ENCODE results near the gene MCRS1.
"Not testable (repeated sequence)": the region's sequence is repeated elsewhere in the genome, so short reads cannot be mapped to it uniquely, and the experiment has no call there.

The MCRS1 gene

DNA sequence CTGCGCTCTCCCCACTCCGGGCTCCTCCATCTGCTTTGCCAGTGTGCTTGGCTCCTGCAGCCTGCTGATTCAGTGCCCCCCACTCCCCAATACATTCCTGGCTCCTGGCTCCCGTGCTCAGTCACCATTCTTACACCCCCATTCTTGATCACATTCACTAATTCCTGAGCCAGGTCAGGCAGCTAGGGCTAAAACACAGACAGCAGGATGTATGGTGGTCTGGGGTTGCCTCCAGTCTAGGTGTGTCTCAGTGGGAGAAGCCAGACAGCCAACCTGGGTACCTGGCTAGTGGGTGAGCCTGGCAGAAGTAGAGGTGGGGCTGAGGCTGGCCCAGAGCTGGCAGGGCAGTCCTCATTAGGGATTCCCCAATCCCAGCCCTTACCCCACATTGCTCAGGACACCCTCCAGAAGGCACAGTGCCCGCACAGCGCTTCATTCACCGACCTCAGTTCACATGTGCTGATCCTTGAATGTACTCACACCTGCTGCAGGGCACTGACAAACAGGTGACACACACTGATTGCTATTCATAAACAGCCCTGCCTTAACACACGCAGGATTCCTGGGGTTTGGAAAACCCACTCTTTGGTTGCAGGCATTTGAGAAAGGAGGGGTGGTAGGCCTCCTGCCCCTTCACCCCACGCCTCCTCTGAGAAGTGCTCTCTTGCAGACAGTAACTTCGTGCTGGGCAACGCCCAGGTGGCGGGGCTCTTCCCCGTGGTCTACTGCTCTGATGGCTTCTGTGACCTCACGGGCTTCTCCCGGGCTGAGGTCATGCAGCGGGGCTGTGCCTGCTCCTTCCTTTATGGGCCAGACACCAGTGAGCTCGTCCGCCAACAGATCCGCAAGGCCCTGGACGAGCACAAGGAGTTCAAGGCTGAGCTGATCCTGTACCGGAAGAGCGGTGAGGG is 27.5 kb downstream of the MCRS1 start:
- no peak for DNase-seq

DNA sequence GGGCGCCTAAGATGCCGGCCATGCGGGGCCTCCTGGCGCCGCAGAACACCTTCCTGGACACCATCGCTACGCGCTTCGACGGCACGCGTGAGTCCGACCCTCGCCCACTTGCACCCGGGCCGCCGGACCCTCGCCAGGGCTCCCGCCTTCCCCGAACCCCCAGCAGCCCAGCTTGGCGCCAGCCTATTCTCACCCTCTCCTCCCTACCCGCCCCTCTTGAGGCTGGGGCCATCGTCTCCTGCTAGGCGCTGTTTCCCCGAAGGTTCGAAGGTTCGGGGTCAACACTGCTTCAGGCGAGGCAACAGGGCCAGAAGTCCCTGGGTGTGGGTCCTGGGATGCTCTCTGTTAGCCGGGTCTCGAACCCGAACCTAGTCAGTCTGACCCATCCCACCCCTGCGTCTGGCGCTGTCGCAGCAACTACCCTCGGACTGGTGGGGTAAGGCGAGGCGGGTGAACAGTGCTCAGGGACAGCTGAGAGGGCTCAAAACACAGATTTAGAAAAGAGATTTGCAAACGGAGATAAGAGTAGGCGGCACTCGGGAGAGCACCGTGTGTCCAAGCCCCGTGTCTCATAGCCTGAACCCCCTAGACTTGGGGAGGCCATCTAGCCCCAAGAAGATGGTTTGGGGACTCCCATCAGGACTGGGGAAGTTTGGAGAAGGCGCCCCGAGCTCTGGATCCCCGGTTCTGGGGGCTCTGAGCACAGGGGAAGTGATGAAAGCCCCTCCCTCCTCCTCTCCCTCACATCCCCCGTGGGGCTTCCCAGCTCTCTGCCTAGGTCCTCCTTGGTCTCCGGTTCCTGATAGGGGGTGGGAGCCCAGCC is 28.3 kb downstream of the MCRS1 start:
- no peak for DNase-seq

DNA sequence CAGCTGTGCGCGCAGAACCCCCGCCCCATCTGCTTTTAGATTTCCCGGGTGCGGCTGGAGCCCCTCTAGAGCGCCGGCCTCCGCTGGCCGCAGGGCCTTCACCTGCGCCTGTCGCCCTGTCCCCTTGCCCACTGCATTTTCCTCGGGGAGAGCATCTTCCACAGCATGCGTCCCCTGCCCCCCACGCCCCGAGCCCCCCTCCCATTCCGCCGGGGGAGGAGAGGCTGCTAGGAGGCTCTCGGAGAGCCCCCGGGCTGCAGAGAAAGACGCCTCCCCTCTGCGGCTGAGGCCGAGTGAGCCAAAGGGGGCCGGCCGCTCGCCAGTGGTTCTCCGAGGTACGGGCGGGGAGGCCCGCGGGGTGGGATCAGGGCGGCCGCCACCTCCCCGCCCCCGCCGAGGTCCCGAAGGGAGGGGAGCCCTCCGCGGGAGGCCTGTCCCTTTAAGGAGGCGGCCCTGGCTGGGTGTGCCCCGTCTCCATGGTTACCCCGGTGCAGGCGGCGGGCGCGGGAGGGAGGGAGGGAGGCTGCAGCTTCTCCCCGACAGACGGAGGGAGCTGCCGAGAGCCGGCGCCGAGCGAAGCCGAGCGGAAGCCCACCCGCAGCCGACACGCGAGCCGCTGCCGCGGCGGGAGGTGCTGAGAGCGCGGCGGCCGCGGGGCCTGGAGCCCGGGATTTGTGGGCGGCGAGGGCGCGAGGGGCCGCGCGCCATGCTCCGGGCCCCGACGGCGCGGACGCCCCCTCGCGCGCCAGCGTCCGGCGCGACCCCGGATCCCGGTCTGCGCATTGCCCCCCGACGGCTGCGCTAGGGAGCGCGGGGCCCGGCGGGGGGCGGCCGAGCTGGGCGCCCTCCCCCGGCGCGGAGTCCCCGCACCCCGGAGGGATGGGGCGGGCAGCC is 29.2 kb downstream of the MCRS1 start, which contains the start of gene KCNH3:
Gene KCNH3, plus strand, starts transcription at position 521 of the 894 bp plus-strand sequence. CDS start 387 bp downstream, outside the sequence.
- DNase-seq, result peak in 8 of 14 donors; percentile 30 to 65 (median 41)

GRCh38 chr12:49537752-49538509 is 30.0 kb downstream of the MCRS1 start:
- peak in 2 of 14 donors; percentile 17 to 30 for DNase-seq

GRCh38 chr12:49537231-49537751 is 30.7 kb downstream of the MCRS1 start:
- no peak for DNase-seq

GRCh38 chr12:49536526-49537071 is 31.3 kb downstream of the MCRS1 start:
- DNase-seq, result no peak

DNA sequence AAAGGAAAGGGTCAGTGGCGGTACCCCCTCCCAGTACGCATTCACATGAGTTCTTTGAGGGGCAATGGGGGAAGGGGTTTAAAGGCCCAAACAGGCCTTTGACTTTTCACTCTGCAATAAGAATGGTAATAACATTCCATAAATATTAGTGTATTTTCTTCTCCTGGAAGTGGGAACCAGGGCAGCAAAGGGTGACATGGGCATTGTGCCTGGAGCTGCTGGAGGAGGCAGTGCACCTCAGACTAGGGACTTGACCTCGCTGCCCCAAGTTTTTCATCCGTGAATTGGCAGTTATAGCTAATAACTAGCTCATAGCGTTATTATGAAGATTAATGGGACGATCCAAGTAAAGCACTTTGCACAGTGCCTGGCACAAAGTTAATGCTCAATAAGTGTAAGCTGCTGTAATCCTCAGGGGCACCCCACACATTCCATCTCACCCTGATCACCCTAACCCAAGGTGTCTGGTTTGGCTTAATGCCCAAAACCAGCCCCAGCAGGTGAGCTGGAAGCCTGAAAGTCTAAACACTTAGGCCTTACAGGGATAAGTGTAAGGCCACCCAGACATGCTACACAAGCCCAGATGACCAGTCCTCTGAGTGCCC is 31.9 kb downstream of the MCRS1 start:
- no peak for DNase-seq

- DNase-seq, result no peak
Observed at GRCh38 chr12:49534731-49535278, 33.1 kb downstream of the MCRS1 start.

- DNase-seq, result not testable (repeated sequence)
Observed at GRCh38 chr12:49534122-49534521, 33.8 kb downstream of the MCRS1 start.

DNA sequence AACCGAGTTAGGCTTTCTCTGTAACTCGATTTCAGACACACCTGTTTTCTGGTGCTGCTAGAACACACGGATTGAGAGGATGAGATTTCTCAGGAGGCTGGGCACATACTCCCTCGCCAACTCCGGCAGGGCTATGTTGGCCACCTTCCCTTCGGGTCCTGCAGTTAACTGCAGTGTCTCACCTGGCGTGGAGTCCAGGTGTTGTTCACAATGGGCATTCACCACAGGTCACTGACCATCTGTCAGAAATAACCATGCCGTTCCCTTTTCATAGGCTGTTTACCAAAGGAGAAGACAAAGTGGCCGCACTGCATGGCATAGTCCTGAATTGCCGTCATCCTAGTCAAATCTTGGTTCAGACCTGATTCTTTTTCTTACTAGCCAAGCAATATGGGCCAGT is 34.6 kb downstream of the MCRS1 start:
- DNase-seq, result peak in 1 of 14 donors; percentile 24

GRCh38 chr12:49531745-49532144 is 36.2 kb downstream of the MCRS1 start:
- DNase-seq, result no peak

GRCh38 chr12:49529414-49529813 is 38.5 kb downstream of the MCRS1 start:
- no peak for DNase-seq

- DNase-seq, result no peak
Observed at GRCh38 chr12:49527361-49528130, 40.4 kb downstream of the MCRS1 start.

DNA sequence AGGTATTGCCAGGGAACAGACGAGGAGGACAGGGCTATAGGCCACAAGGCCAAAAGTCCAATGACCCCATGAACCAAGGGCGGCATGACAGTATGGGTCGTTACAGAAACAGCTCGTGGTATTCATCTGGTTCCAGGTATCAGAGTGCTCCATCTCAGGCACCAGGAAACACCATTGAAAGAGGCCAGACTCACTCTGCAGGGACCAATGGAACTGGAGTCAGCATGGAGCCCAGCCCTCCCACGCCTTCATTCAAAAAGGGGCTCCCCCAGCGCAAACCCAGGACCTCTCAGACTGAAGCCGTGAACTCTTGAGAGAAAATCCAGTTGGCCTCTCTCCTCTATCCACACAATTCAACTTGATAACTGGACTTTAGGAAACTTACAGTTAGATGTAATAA is 42.0 kb downstream of the MCRS1 start:
- no peak for DNase-seq

- no peak for DNase-seq
Observed at GRCh38 chr12:49524660-49525324, 43.1 kb downstream of the MCRS1 start.

GRCh38 chr12:49521389-49521788 is 46.6 kb downstream of the MCRS1 start:
- DNase-seq, result no peak

- no peak for DNase-seq
Observed at GRCh38 chr12:49519574-49519936, 48.4 kb downstream of the MCRS1 start.

GRCh38 chr12:49518914-49519573 is 48.9 kb downstream of the MCRS1 start:
- DNase-seq, result no peak
